HPDE6-E6E7 (cell line): ENCODE results near the gene TCF7L1.

Source experiments
- DNase-seq: peaks from one replicate; pipeline ENCODE4 v3.0.0; 2011; ENCODE audit warnings: missing footprints; ENCODE audit errors: extremely low spot score

TCF7L1 gene

GRCh38 chr2:85164145-85164569 is 31.0 kb downstream of the TCF7L1 start:
- DNase-seq = no peak

- DNase-seq = no peak
These were observed 32.0 kb downstream of the TCF7L1 start for GRCh38 chr2:85165088-85165690.

GRCh38 chr2:85166021-85166420 is 32.8 kb downstream of the TCF7L1 start:
- DNase-seq = no peak

- no peak for DNase-seq
These were observed 34.3 kb downstream of the TCF7L1 start for GRCh38 chr2:85167479-85167878.

- no peak for DNase-seq
These were observed 35.8 kb downstream of the TCF7L1 start for GRCh38 chr2:85168942-85169341.

- no peak for DNase-seq
These were observed 36.4 kb downstream of the TCF7L1 start for GRCh38 chr2:85169581-85169980.

- no peak for DNase-seq
These were observed 37.8 kb downstream of the TCF7L1 start for GRCh38 chr2:85170938-85171475.

GRCh38 chr2:85171916-85172315 is 38.7 kb downstream of the TCF7L1 start:
- DNase-seq = no peak

- no peak for DNase-seq
These were observed 40.7 kb downstream of the TCF7L1 start for GRCh38 chr2:85173909-85174308.

GRCh38 chr2:85174943-85175342 is 41.8 kb downstream of the TCF7L1 start:
- no peak for DNase-seq

- no peak for DNase-seq
These were observed 42.4 kb downstream of the TCF7L1 start for GRCh38 chr2:85175369-85176299.

- DNase-seq = no peak
These were observed 44.0 kb downstream of the TCF7L1 start for GRCh38 chr2:85177031-85177824.

- no peak for DNase-seq
These were observed 45.0 kb downstream of the TCF7L1 start for GRCh38 chr2:85178154-85178553.

GRCh38 chr2:85178980-85179411 is 45.8 kb downstream of the TCF7L1 start:
- no peak for DNase-seq

- DNase-seq = no peak
These were observed 46.3 kb downstream of the TCF7L1 start for GRCh38 chr2:85179541-85179940.

GRCh38 chr2:85180322-85181133 is 47.3 kb downstream of the TCF7L1 start:
- DNase-seq = no peak

GRCh38 chr2:85181134-85181631 is 48.0 kb downstream of the TCF7L1 start:
- no peak for DNase-seq

GRCh38 chr2:85181844-85182456 is 48.8 kb downstream of the TCF7L1 start:
- DNase-seq = no peak

GRCh38 chr2:85183076-85183475 is 49.9 kb downstream of the TCF7L1 start:
- DNase-seq = no peak

- no peak for DNase-seq
These were observed 50.3 kb downstream of the TCF7L1 start for GRCh38 chr2:85183479-85183878.
